Peyer's patch (tissue), 4 donors: ENCODE data around the gene INSRR. TPM values are rescaled to one million over a fixed set of nuclear protein-coding genes. Genes with fewer than 3 reads are reported as not detected.

Experiments
- DNase-seq, 3 donors: peaks; one replicate each; pipeline ENCODE4 v3.0.0-alpha.2; 2017 to 2019
- H3K27ac ChIP-seq, 4 donors: fragments of 200-600 bp; sonication (generic); one replicate each; pipeline ENCODE4 v1.5.1; 2016 to 2019
- H3K27me3 ChIP-seq, 2 donors: fragments of 200-600 bp; sonication (generic); one replicate each; pipeline ENCODE4 v1.5.1; 2019
- H3K36me3 ChIP-seq, 3 donors: fragments of 200-600 bp; sonication (generic); one replicate each; pipeline ENCODE4 v1.5.1; 2016 to 2019
- H3K4me1 ChIP-seq, 4 donors: fragments of 200-600 bp; sonication (generic); one replicate each; pipeline ENCODE4 v1.5.1; 2016 to 2019
- H3K4me3 ChIP-seq, 4 donors: fragments of 200-600 bp; sonication (generic); 1 replicate in 3 of 4; 2 replicates in 1 of 4; pipeline ENCODE4 v1.5.1; 2016 to 2019; ENCODE audit warnings: mild to moderate bottlenecking in 1 of 4
- H3K9me3 ChIP-seq, 4 donors: fragments of 200-600 bp; sonication (generic); one replicate each; pipeline ENCODE4 v1.5.1; 2016 to 2019; ENCODE audit warnings: mild to moderate bottlenecking in 1 of 4
- CTCF ChIP-seq, 6 experiments: fragments of 450-650 bp in 4 of 6; fragments of 200-600 bp in 2 of 6; sonication (generic) in 1 of 6; IDR thresholded peaks; one replicate each; pipeline ENCODE4 v1.5.1; 2017 to 2019; ENCODE audit warnings: antibody characterized with exemption in 6 of 6, mild to moderate bottlenecking in 3 of 6, moderate library complexity in 1 of 6
- POLR2A ChIP-seq, 2 donors: fragments of 450-650 bp; IDR thresholded peaks; one replicate each; pipeline ENCODE4 v1.5.1; 2017; ENCODE audit warnings: antibody characterized with exemption in 2 of 2, mild to moderate bottlenecking in 2 of 2, moderate library complexity in 2 of 2
- total RNA-seq, 4 donors: library from RNA; depleted of rRNA; stranded (reverse); fragments of >200 nt; gene quantifications; one replicate each; pipeline ENCODE4 v1.1.0, GENCODE V29; 2016

The INSRR gene
- total RNA-seq, 4 donors from 2014 or later: not detected

GRCh38 chr1:156895927-156896326, 37.0 kb upstream of the INSRR start:
- no peaks in the 10 kb centered on the region for H3K36me3 ChIP-seq
- H3K4me3 ChIP-seq: no peak overlapping the region
- TF ChIP-seq CTCF (IDR thresholded peaks at IDR 0.05): no peak
- no peak for TF ChIP-seq POLR2A (IDR thresholded peaks at IDR 0.05)
- H3K4me1 ChIP-seq: peaks cover 0 to 28% (median 4%) of the 10 kb centered on the region in 4 donors
- peak overlapping the region in 2 of 4 donors; percentile 43 to 81 for H3K27ac ChIP-seq
- peaks cover 0 to 13% of the 10 kb centered on the region in 2 donors for H3K27me3 ChIP-seq
- DNase-seq: no peak
- H3K9me3 ChIP-seq: no peaks in the 10 kb centered on the region

GRCh38 chr1:156895455-156895812, 36.5 kb upstream of the INSRR start:
- Histone ChIP-seq H3K4me3 (peak overlapping the region in 1 of 4 donors; percentile 0), H3K27me3 (peaks cover 0 to 13% of the 10 kb centered on the region in 2 donors), H3K4me1 (peaks cover 0 to 28% (median 4%) of the 10 kb centered on the region in 4 donors), H3K36me3 (no peaks in the 10 kb centered on the region), H3K27ac (peak overlapping the region in 3 of 4 donors; percentile 52 to 81 (median 75)), H3K9me3 (no peaks in the 10 kb centered on the region)
- no peak for DNase-seq
- TF ChIP-seq CTCF (IDR thresholded peaks at IDR 0.05): no peak
- no peak for TF ChIP-seq POLR2A (IDR thresholded peaks at IDR 0.05)

GRCh38 chr1:156894711-156895454, 36.0 kb upstream of the INSRR start:
- TF ChIP-seq CTCF (IDR thresholded peaks at IDR 0.05) (no peak), POLR2A (IDR thresholded peaks at IDR 0.05) (no peak)
- H3K9me3 ChIP-seq: no peaks in the 10 kb centered on the region
- DNase-seq: no peak
- peak overlapping the region in 2 of 4 donors; percentile 47 to 48 for H3K4me3 ChIP-seq
- peak overlapping the region in 3 of 4 donors; percentile 52 to 81 (median 75) for H3K27ac ChIP-seq
- H3K4me1 ChIP-seq: peaks cover 0 to 28% (median 4%) of the 10 kb centered on the region in 4 donors
- peaks cover 0 to 13% of the 10 kb centered on the region in 2 donors for H3K27me3 ChIP-seq
- no peaks in the 10 kb centered on the region for H3K36me3 ChIP-seq

- Histone ChIP-seq H3K4me1 (peaks cover 0 to 28% (median 4%) of the 10 kb centered on the region in 4 donors), H3K27me3 (peaks cover 0 to 13% of the 10 kb centered on the region in 2 donors), H3K9me3 (no peaks in the 10 kb centered on the region), H3K4me3 (peak overlapping the region; percentile 8 to 48 (median 30)), H3K36me3 (no peaks in the 10 kb centered on the region), H3K27ac (peak overlapping the region; percentile 52 to 81 (median 64))
- TF ChIP-seq POLR2A (IDR thresholded peaks at IDR 0.05) (no peak), CTCF (IDR thresholded peaks at IDR 0.05) (no peak)
- no peak for DNase-seq
Observed at GRCh38 chr1:156894001-156894400, 35.1 kb upstream of the INSRR start.

- peaks cover 0 to 28% (median 4%) of the 10 kb centered on the region in 4 donors for H3K4me1 ChIP-seq
- peak within 1 kb of the TSS; percentile 8 to 48 (median 30) for H3K4me3 ChIP-seq
- H3K27ac ChIP-seq: peak within 1 kb of the TSS; percentile 52 to 81 (median 64)
- peaks cover 0 to 13% of the 10 kb centered on the region in 2 donors for H3K27me3 ChIP-seq
- H3K36me3 ChIP-seq: no peaks in the 10 kb centered on the region
- TF ChIP-seq POLR2A (IDR thresholded peaks at IDR 0.05): no peak
- no peak for TF ChIP-seq CTCF (IDR thresholded peaks at IDR 0.05)
- no peak for DNase-seq
- no peaks in the 10 kb centered on the region for H3K9me3 ChIP-seq
Observed at GRCh38 chr1:156893048-156893953, 34.4 kb upstream of the INSRR start, which contains the start of gene PEAR1. Gene PEAR1 (plus strand): TSS chr1:156893718. CDS start chr1:156903927, 10,209 bp downstream.
